IMR-90 (cell line): Measurements from ENCODE around the gene CAMTA1. TPM values are rescaled to one million over a fixed set of nuclear protein-coding genes. Genes with fewer than 3 reads are reported as not detected.

Source experiments
- ATAC-seq: fragments of 200-7000 bp; cut with Tn5 transposase; 2 replicates; pipeline ENCODE4 v1.9.1; 2020; ENCODE audit warnings: low read depth, mild to moderate bottlenecking, moderate library complexity
- BruUV-seq: library from RNA; stranded (reverse); fragments of 400-500 nt; replicated peaks from 2 replicates; lab custom pipeline; 2021; lab: Mats Ljungman, UMichigan
- CTCF ChIA-PET: fragments of 300-600 bp; formaldehyde crosslinking; extraction: SDS; loops from one replicate; lab custom pipeline; 2021; ENCODE audit warnings: antibody characterized with exemption; lab: Yijun Ruan, JAX
- POLR2A ChIA-PET: fragments of 300-600 bp; sonication (Branson Sonifier 250); formaldehyde crosslinking; loops from one replicate; lab custom pipeline; 2022; ENCODE audit warnings: antibody characterized with exemption; ENCODE audit not compliant: unreplicated experiment; lab: Charles Lee
- DNase-seq: peaks from one replicate; pipeline ENCODE4 v3.0.0; 2013
- H2AFZ ChIP-seq: replicated peaks from 2 replicates; pipeline ENCODE3; 2013; ENCODE audit warnings: low read length, mild to moderate bottlenecking; ENCODE audit not compliant: poor library complexity
- H2AK5ac ChIP-seq: 2 replicates; pipeline ENCODE4 v1.6.1; 2013; ENCODE audit warnings: low read depth, low read length, inconsistent platforms
- H2AK9ac ChIP-seq: replicated peaks from 2 replicates; pipeline ENCODE3; 2013; ENCODE audit warnings: mild to moderate bottlenecking, low read depth, low read length, moderate library complexity; ENCODE audit not compliant: poor library complexity
- H2BK120ac ChIP-seq: 2 replicates; pipeline ENCODE4 v1.6.1; 2013; ENCODE audit warnings: low read depth, low read length, inconsistent platforms
- H2BK15ac ChIP-seq: 3 replicates; pipeline ENCODE4 v1.6.1; 2013; ENCODE audit warnings: low read depth, low read length, inconsistent platforms
- H2BK20ac ChIP-seq: 2 replicates; pipeline ENCODE4 v1.6.1; 2013; ENCODE audit warnings: low read depth, mild to moderate bottlenecking, inconsistent platforms, low read length, moderate library complexity
- H2BK5ac ChIP-seq: 2 replicates; pipeline ENCODE4 v1.6.1; 2013; ENCODE audit warnings: mild to moderate bottlenecking, low read depth, low read length, inconsistent platforms; ENCODE audit not compliant: poor library complexity, severe bottlenecking
- H3K14ac ChIP-seq: replicated peaks from 2 replicates; pipeline ENCODE4 v1.6.1; 2013; ENCODE audit warnings: low read depth, low read length, inconsistent platforms
- H3K18ac ChIP-seq: 2 replicates; pipeline ENCODE4 v1.6.1; 2013; ENCODE audit warnings: low read depth, low read length, control low read depth
- H3K23ac ChIP-seq: 2 replicates; pipeline ENCODE4 v1.6.1; 2013; ENCODE audit warnings: low read depth, low read length, inconsistent platforms
- H3K27ac ChIP-seq: 2 replicates; pipeline ENCODE4 v1.5.1; 2013; ENCODE audit warnings: mild to moderate bottlenecking, control low read depth, low read length; ENCODE audit not compliant: insufficient read depth
- H3K27me3 ChIP-seq: 2 replicates; pipeline ENCODE4 v1.6.1; 2013; ENCODE audit warnings: low read length; ENCODE audit not compliant: control insufficient read depth, insufficient read depth
- H3K36me3 ChIP-seq: 2 replicates; pipeline ENCODE4 v1.6.1; 2013; ENCODE audit warnings: low read length, mixed read lengths; ENCODE audit not compliant: control insufficient read depth, insufficient read depth
- H3K4ac ChIP-seq: 2 replicates; pipeline ENCODE4 v1.6.1; 2013; ENCODE audit warnings: low read depth, low read length, inconsistent platforms
- H3K4me1 ChIP-seq: 2 replicates; pipeline ENCODE4 v1.6.1; 2013; ENCODE audit warnings: low read length, mixed read lengths; ENCODE audit not compliant: control insufficient read depth, insufficient read depth
- H3K4me2 ChIP-seq: 2 replicates; pipeline ENCODE4 v1.6.1; 2013; ENCODE audit warnings: low read depth, mild to moderate bottlenecking, control low read depth, low read length, moderate library complexity
- H3K4me3 ChIP-seq: 2 replicates; pipeline ENCODE4 v1.5.1; 2013; ENCODE audit warnings: low read depth, mild to moderate bottlenecking, control low read depth, low read length, moderate library complexity; ENCODE audit not compliant: insufficient read depth
- H3K56ac ChIP-seq: 2 replicates; pipeline ENCODE4 v1.6.1; 2013; ENCODE audit warnings: low read length, inconsistent platforms; ENCODE audit not compliant: insufficient read depth; ENCODE audit errors: extremely low read depth
- H3K79me1 ChIP-seq, 2 experiments: 2 replicates each; pipeline ENCODE4 v1.6.1; 2013; ENCODE audit warnings: low read length in 2 of 2, inconsistent platforms in 1 of 2, low read depth in 1 of 2
- H3K9ac ChIP-seq: 2 replicates; pipeline ENCODE4 v1.6.1; 2013; ENCODE audit warnings: low read depth, low read length, control low read depth
- H3K9me1 ChIP-seq: 2 replicates; pipeline ENCODE4 v1.6.1; 2013; ENCODE audit warnings: low read length, inconsistent platforms; ENCODE audit not compliant: insufficient read depth
- H3K9me3 ChIP-seq: 2 replicates; pipeline ENCODE4 v1.6.1; 2013; ENCODE audit warnings: low read length; ENCODE audit not compliant: control insufficient read depth, insufficient read depth
- H4K20me1 ChIP-seq: 2 replicates; pipeline ENCODE4 v1.6.1; 2013; ENCODE audit warnings: low read length, inconsistent platforms; ENCODE audit not compliant: insufficient read depth
- H4K5ac ChIP-seq: 2 replicates; pipeline ENCODE4 v1.6.1; 2013; ENCODE audit warnings: mild to moderate bottlenecking, low read depth, low read length, control low read depth
- H4K8ac ChIP-seq, 2 experiments: 2 replicates each; pipeline ENCODE4 v1.6.1; 2013; ENCODE audit warnings: low read depth in 2 of 2, low read length in 2 of 2, control low read depth in 1 of 2, inconsistent platforms in 1 of 2
- H4K91ac ChIP-seq: 2 replicates; pipeline ENCODE4 v1.6.1; 2013; ENCODE audit warnings: low read depth, low read length, inconsistent platforms; ENCODE audit not compliant: insufficient read depth
- BHLHE40 ChIP-seq: fragments of 150-350 bp; IDR thresholded peaks from 2 replicates; pipeline ENCODE4 v1.6.1; 2016; ENCODE audit warnings: mild to moderate bottlenecking, low read depth, low read length
- CEBPB ChIP-seq: IDR thresholded peaks from 2 replicates; pipeline ENCODE4 v1.6.1; 2012; ENCODE audit warnings: low read depth, low read length, improper control_type of control experiment
- CHD1 ChIP-seq: IDR thresholded peaks from 2 replicates; pipeline ENCODE4 v1.6.1; 2012; ENCODE audit warnings: low read depth, low read length, improper control_type of control experiment
- CTCF ChIP-seq: conservative IDR thresholded peaks from 2 replicates; pipeline ENCODE4 v1.5.1; 2012; ENCODE audit warnings: mild to moderate bottlenecking, low read depth, low read length, improper control_type of control experiment
- ELK1 ChIP-seq: fragments of 150-350 bp; IDR thresholded peaks from 2 replicates; pipeline ENCODE4 v1.6.1; 2016; ENCODE audit warnings: low read depth, mild to moderate bottlenecking, low read length, moderate library complexity, borderline replicate concordance
- FOS ChIP-seq: fragments of 150-350 bp; IDR thresholded peaks from 2 replicates; pipeline ENCODE4 v1.6.1; 2016; ENCODE audit warnings: low read depth, low read length
- MAFK ChIP-seq: IDR thresholded peaks from 2 replicates; pipeline ENCODE4 v1.6.1; 2012; ENCODE audit warnings: low read depth, low read length, improper control_type of control experiment
- MAZ ChIP-seq: IDR thresholded peaks from 2 replicates; pipeline ENCODE4 v1.6.1; 2012; ENCODE audit warnings: low read depth, mild to moderate bottlenecking, low read length, improper control_type of control experiment, moderate library complexity, borderline replicate concordance
- MXI1 ChIP-seq: IDR thresholded peaks from 2 replicates; pipeline ENCODE4 v1.6.1; 2012; ENCODE audit warnings: low read depth, mild to moderate bottlenecking, low read length, moderate library complexity, borderline replicate concordance
- NFE2L2 ChIP-seq: fragments of 150-350 bp; IDR thresholded peaks from 2 replicates; pipeline ENCODE4 v1.6.1; 2016; ENCODE audit warnings: low read depth, mild to moderate bottlenecking, low read length
- POLR2A ChIP-seq: IDR thresholded peaks from 2 replicates; pipeline ENCODE4 v1.6.1; 2012; ENCODE audit warnings: mild to moderate bottlenecking, low read depth, low read length
- RAD21 ChIP-seq: IDR thresholded peaks from 2 replicates; pipeline ENCODE4 v1.6.1; 2012; ENCODE audit warnings: low read length, improper control_type of control experiment
- RCOR1 ChIP-seq: IDR thresholded peaks from 2 replicates; pipeline ENCODE4 v1.6.1; 2012; ENCODE audit warnings: mild to moderate bottlenecking, low read length, improper control_type of control experiment; ENCODE audit not compliant: insufficient replicate concordance
- RFX5 ChIP-seq: IDR thresholded peaks from 2 replicates; pipeline ENCODE4 v1.8.0; 2012; ENCODE audit warnings: low read depth, mild to moderate bottlenecking, low read length, moderate library complexity
- SMC3 ChIP-seq: fragments of 150-350 bp; IDR thresholded peaks from 2 replicates; pipeline ENCODE4 v1.6.1; 2016; ENCODE audit warnings: low read depth, mild to moderate bottlenecking, antibody characterized with exemption, low read length, moderate library complexity
- USF2 ChIP-seq: fragments of 150-350 bp; IDR thresholded peaks from 2 replicates; pipeline ENCODE4 v1.6.1; 2017; ENCODE audit warnings: mild to moderate bottlenecking, antibody characterized with exemption, low read length, low read depth
- WGBS, 2 experiments: methylation state at CpG; one replicate each; pipeline versions ENCODE4 v1.1.5 to v1.1.7; 2013; ENCODE audit warnings: missing lambda C conversion rate in 2 of 2; ENCODE audit not compliant: insufficient read length in 1 of 2; ENCODE audit errors: extremely low coverage in 2 of 2; 5-methylcytosine and 5-hydroxymethylcytosine counted together
- dilution Hi-C: fragments of 300-500 bp; cut with HindIII; formaldehyde crosslinking; loops from one replicate; pipeline ENCODE4 v1.14.3; 2018; ENCODE audit warnings: low sequenced_read_pairs; ENCODE audit not compliant: unreplicated experiment
- in situ Hi-C: fragments of 300-500 bp; cut with MboI; formaldehyde crosslinking; loops from 3 replicates; pipeline ENCODE4 v1.14.3; 2019; ENCODE audit warnings: low sequenced_read_pairs, inconsistent platforms, mixed read lengths
- intact Hi-C: fragments of 100-400 bp; cut with micrococcal nuclease; formaldehyde crosslinking; loops from 2 replicates; pipeline ENCODE4 v1.10.0; 2022
- polyA plus RNA-seq, 3 experiments: library from polyadenylated mRNA; depleted of rRNA; stranded (reverse); fragments of >200 nt; gene quantifications; 2 replicates each; pipeline ENCODE4 v1.2.3, GENCODE V29; 2012; ENCODE audit warnings: low replicate concordance in 1 of 3
- total RNA-seq: library from RNA; depleted of rRNA; stranded (reverse); fragments of >200 nt; gene quantifications from 2 replicates; pipeline ENCODE4 v1.2.3, GENCODE V29; 2012

CAMTA1 gene
- total and polyA plus RNA-seq, 2 of the 4 experiments (the other 2 are of a cell fraction): 35.5 to 74.3 TPM

GRCh38 chr1:7558481-7558880 is 773.2 kb downstream of the CAMTA1 start:
- Histone ChIP-seq H3K18ac (no peak overlapping the region), H3K4me1 (no peaks in the 10 kb centered on the region), H3K79me1 (no peaks in the 10 kb centered on the region), H3K56ac (no peak overlapping the region), H2BK120ac (no peak overlapping the region), H2AK9ac (no peak overlapping the region), H3K36me3 (no peaks in the 10 kb centered on the region), H2AK5ac (no peak overlapping the region), H2BK5ac (no peak overlapping the region), H3K4me2 (no peak overlapping the region), H3K23ac (no peak overlapping the region), H3K14ac (no peak overlapping the region), H4K5ac (no peak overlapping the region), H3K9me1 (no peaks in the 10 kb centered on the region), H3K9ac (no peak overlapping the region), H3K27me3 (peaks cover 4% of the 10 kb centered on the region; the same call in 1 of the 2 replicates), H3K27ac (no peak overlapping the region), H3K4me3 (no peak overlapping the region), H2BK15ac (no peak overlapping the region), H4K20me1 (no peaks in the 10 kb centered on the region), H3K9me3 (peaks cover 7% of the 10 kb centered on the region), H3K4ac (no peak overlapping the region), H4K91ac (no peak overlapping the region), H2BK20ac (no peak overlapping the region), H4K8ac (no peak overlapping the region), H2AFZ (no peak overlapping the region)
- BruUV-seq: no TSS peak
- dilution Hi-C loops (no loop called here), intact Hi-C loops (no loop called here), in situ Hi-C loops (no loop called here)
- no peak for DNase-seq
- CTCF ChIA-PET: no interaction called here
- TF ChIP-seq MXI1 (no peak), SMC3 (no peak), MAFK (no peak), RFX5 (no peak), POLR2A (no peak), RCOR1 (no peak), NFE2L2 (no peak), BHLHE40 (no peak), USF2 (no peak), MAZ (no peak), CTCF (no peak), CHD1 (no peak), ELK1 (no peak), FOS (no peak), RAD21 (no peak), CEBPB (no peak)
- WGBS, 2 experiments: no CpG with 5 or more reads among the region's 10 CpGs
- ATAC-seq: no peak
- POLR2A ChIA-PET: no interaction called here
